Amniotic stem cell (primary cell): Measurements from ENCODE around the gene JPH3.

Source experiments
- DNase-seq: peaks from one replicate; lab custom pipeline; 2025; lab: John Stamatoyannopoulos, UW

JPH3 gene

DNA sequence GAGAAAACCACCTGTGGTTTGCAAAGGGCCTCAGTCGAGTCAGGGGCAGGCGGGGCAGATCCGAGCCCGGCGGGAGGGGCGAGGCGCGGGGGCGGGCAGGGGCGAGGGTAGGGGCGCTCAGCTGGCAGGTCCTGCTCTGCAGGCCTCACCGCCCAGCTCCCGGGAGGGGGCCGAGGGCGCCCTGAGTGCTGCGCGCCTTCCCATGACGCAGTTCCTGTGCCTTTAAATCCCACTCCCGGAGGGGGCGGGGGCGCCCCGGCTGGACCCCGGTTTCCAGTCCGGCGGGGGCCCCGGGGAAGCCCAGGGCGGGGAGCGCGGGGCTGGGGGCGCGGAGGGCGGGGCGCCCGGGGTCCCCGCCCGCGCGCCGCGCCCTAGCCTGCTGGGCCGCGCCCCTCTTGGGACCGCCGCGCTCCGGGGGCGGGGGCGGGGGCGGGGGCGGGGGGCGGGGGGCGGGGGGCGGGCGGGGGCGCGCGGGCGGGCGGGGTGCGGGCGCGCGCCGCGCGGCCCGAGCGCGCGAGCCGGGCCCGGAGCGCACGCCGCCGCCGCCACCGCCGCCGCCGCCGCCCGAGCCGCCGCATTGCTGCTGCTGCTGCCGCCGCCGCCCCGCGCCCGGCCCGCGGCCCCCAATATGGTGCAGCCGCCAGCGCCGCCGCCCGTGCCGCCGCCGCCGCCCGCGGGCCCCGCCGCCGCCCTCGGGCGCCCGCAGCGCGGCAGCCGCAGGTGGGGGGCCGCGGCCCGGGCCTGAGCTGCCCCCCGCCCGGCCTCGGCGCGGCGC is at the start of gene JPH3:
JPH3 (plus strand) TSS at position 508 of the 775 bp plus-strand sequence. CDS start 639 bp downstream, outside the sequence.
- no peak for DNase-seq

GRCh38 chr16:87552772-87553573 is 49.3 kb upstream of the JPH3 start:
- DNase-seq: no peak

GRCh38 chr16:87554754-87555427 is 47.4 kb upstream of the JPH3 start:
- DNase-seq: no peak

DNA sequence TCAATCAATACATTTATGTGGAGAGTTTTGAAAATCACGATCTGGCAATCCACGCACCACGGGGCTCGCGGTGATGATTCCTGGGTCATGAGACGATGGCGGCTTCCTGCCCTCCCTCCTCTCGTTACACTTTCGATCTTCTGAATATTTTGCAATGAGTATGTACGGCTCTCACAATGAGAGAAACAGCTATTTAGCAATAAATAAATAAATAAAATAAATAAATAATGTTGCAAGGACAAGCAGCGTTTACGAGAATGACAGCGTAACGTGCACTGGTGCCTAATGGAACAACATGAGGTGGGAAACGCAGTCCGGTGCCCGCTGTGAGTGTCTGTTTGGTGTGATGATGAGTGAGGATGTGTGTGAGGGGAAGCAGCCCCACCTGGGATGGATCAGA is 46.7 kb upstream of the JPH3 start:
- DNase-seq: no peak

GRCh38 chr16:87556941-87557459 is 45.3 kb upstream of the JPH3 start:
- no peak for DNase-seq

DNA sequence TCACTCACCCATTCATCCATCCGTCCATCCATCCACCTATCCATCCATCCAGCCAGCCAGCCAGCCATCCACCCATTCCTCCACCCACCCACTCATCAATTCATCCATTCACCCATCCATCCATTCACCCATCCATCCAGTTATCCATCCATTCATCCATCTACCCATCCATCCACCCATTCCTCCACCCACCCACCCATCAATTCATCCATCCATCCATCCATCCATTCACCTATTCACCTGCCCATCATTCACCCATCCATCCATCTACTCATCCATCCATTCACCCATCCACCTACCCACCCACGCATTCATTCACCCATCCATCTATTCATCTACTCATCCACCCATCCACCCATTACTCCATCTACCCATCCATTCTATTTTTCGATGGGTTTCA is 43.6 kb upstream of the JPH3 start:
- no peak for DNase-seq

DNA sequence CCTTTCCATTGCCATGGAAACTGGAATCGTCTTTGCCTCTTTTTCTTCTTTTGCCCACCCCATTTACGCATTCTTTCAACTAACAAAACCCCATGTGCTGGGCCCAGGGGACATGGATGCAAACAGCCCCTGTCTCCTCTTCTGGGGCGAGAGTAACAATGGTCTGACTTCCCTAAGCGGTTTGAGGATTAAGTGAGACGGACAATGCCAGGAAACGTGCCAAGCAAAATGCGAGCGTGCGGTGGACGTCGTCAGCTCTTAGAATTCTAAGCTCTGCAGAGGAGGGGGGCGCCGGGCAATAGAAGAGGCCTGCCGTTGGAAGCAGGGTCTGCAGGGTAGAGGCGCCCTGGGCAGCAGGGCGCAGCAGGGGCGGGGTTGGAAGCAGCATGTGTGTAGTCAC is 42.4 kb upstream of the JPH3 start:
- DNase-seq: no peak

GRCh38 chr16:87560428-87561199 is 41.7 kb upstream of the JPH3 start:
- DNase-seq: no peak

DNA sequence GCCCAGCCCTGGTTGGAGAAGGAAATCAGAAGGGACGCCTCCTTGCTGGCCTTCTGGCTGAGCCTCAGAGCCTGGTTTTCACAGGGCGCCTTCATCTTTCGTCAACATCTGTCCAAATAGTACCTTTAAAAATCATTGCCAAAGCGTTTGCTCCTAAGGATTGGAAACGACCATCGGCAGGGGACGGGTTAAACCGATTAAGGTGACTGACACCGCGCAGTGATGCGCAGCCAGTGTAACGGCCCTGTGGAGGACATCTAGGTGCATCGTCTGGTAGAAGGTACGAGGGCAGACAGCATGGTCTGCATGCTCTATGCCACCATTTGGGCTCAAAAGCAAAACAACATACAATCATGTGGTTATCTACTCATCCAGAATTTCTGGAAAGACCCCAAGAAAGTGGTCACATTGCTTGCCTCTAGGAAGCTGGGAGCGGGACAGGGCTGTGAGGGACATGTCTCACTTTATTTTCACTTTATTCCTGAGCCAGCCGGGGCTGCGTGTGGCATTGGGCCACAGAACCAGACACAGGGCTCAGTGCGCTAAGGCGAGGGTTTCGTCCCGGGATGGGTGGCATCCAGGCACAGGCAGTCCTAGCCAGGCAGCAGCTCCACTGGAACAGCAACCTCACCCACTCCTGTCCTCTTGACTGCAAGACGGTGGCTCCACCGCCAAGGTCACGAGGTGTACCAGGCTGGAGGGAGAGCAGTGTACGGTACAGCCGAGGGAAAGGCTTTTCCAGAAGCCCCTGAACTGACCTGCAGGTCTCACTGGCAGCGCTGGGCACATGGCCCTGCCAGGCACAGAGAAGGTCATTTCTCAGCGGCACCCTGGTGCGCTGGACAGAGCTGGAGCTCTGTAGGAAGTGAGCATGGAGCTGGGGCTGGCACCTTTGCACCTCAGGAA is 40.9 kb upstream of the JPH3 start:
- DNase-seq: no peak

DNA sequence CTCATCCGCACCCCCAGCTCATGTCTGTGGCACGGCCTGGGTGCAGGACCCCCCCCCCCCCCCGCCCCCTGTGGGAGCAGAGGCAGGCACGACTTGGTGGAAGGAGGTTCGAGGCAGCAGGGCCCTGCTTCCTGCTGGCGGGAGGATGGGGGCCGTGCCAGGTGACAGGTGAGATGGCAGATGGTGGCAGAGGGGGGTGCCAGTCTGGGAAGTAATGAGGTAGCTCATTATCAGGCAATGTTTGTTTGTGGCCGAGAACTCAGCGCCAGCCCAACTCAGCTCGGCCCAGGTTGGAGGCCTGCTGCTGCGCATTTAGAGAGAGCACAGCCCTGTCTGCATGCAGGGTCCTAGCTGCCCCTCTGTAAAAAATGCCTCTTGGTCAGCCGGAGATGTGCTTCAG is 40.1 kb upstream of the JPH3 start:
- DNase-seq: no peak

DNA sequence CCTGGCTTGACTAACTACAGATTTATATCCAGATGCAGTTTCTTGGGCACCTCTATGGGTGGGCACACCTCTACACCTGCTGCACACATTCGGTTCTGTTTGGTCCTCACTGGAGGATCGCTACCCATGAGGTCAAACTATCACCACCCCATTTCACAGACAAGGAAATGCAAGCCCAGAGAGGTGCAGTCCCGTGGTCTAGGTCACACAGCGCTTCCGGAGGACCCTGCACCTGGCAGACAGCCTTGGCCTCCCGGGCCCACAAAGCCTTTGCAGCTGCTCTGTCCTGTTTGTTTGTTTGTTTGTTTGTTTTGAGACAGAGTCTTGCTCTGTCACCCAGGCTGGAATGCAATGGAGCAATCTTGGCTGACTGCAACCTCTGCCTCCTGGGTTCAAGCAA is 39.3 kb upstream of the JPH3 start:
- no peak for DNase-seq

GRCh38 chr16:87563714-87564523 is 38.4 kb upstream of the JPH3 start:
- DNase-seq: no peak

DNA sequence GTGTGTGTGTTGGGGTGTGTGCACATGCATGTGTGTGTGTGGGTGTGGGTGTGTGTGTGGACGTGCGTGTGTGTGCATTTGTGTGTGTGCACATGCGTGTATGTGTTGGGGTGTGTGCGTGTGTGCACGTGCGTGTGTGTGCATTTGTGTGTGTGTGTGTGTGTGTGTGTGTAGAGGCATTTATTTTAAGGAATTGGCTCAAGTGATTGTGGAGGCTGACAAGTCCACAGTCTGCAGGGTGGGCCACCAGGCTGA is 37.9 kb upstream of the JPH3 start:
- no peak for DNase-seq

- no peak for DNase-seq
Measured at GRCh38 chr16:87569601-87570571, 32.4 kb upstream of the JPH3 start.

DNA sequence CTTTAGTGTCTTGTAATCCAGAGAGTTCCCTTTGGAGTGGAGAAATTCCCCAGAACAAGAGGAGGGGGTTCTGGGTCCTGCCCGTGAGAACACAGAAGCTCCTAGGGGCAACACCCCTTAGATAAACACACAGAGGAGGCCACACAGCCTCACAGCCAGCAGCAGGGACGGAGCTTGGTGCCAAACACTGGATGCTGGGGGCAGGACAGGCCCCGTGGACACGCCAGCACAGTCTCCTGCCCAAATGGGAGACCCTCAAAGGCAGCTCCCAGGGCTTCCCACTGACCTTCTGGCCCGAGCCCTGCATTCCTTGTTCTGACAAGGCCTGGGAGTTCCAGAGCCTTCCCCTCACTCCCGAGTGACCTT is 31.8 kb upstream of the JPH3 start:
- no peak for DNase-seq

- DNase-seq: no peak
Measured at GRCh38 chr16:87570938-87571867, 31.1 kb upstream of the JPH3 start.

- DNase-seq: no peak
Measured at GRCh38 chr16:87571868-87572244, 30.5 kb upstream of the JPH3 start.

DNA sequence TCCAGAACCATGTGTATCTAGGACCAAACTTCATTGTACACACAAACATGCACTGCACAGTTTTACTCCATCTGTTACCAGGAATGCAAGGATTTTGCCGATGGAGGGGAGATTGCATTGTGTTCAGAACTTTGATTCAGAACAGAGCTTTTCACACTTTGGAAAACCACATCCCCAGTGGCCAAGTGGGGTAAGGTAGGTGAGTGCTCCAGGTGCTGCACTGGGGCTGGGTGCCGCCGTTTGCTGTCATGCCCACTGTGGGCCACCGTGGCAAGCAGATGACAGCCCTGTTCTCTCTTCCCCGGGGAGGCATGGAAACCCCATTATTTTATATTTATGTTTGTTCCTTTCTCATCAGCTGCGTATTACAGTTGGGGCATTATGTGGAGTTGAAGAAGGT is 29.3 kb upstream of the JPH3 start:
- no peak for DNase-seq
